AG08395 (cell line): ENCODE results near the gene PRKG1.
"Not testable (repeated sequence)": the region's sequence is repeated elsewhere in the genome, so short reads cannot be mapped to it uniquely, and the experiment has no call there.

Experiments used
- DNase-seq: peaks from one replicate; pipeline ENCODE4 v3.0.0; 2012; ENCODE audit warnings: mixed read lengths, low spot score

PRKG1 gene

GRCh38 chr10:51377932-51378599 lies 303.8 kb downstream of the PRKG1 start:
- no peak for DNase-seq

- no peak for DNase-seq
Observed at GRCh38 chr10:51382181-51382580, 307.9 kb downstream of the PRKG1 start.

GRCh38 chr10:51384971-51385370 lies 310.7 kb downstream of the PRKG1 start:
- no peak for DNase-seq

GRCh38 chr10:51386248-51386885 lies 312.1 kb downstream of the PRKG1 start:
- no peak for DNase-seq

- DNase-seq, result peak; percentile 93
Observed at GRCh38 chr10:51389415-51390321, 315.4 kb downstream of the PRKG1 start.

GRCh38 chr10:51393006-51393405 lies 318.7 kb downstream of the PRKG1 start:
- DNase-seq, result not testable (repeated sequence)

GRCh38 chr10:51394039-51394438 lies 319.8 kb downstream of the PRKG1 start:
- DNase-seq, result no peak

- no peak for DNase-seq
Observed at GRCh38 chr10:51397244-51397643, 323.0 kb downstream of the PRKG1 start.

GRCh38 chr10:51397695-51398094 lies 323.4 kb downstream of the PRKG1 start:
- peak; percentile 66 for DNase-seq

- no peak for DNase-seq
Observed at GRCh38 chr10:51399840-51400239, 325.6 kb downstream of the PRKG1 start.

GRCh38 chr10:51400392-51401096 lies 326.3 kb downstream of the PRKG1 start:
- no peak for DNase-seq

- DNase-seq, result no peak
Observed at GRCh38 chr10:51403521-51403920, 329.2 kb downstream of the PRKG1 start.

GRCh38 chr10:51405580-51406351 lies 331.5 kb downstream of the PRKG1 start:
- no peak for DNase-seq

GRCh38 chr10:51406581-51406980 lies 332.3 kb downstream of the PRKG1 start:
- DNase-seq, result no peak

- DNase-seq, result no peak
Observed at GRCh38 chr10:51416494-51416893, 342.2 kb downstream of the PRKG1 start.

- DNase-seq, result no peak
Observed at GRCh38 chr10:51419196-51420093, 345.2 kb downstream of the PRKG1 start.

GRCh38 chr10:51421853-51422252 lies 347.6 kb downstream of the PRKG1 start:
- DNase-seq, result no peak

- DNase-seq, result peak; percentile 71
Observed at GRCh38 chr10:51422311-51423120, 348.2 kb downstream of the PRKG1 start.

GRCh38 chr10:51423121-51423452 lies 348.8 kb downstream of the PRKG1 start:
- no peak for DNase-seq

GRCh38 chr10:51425431-51425830 lies 351.1 kb downstream of the PRKG1 start:
- DNase-seq, result peak; percentile 26
